Body of pancreas (tissue), 4 donors: ENCODE data around the gene NEDD4.

Source experiments
- CTCF ChIP-seq, 7 experiments: fragments of 450-650 bp in 4 of 7; fragments of 200-600 bp in 3 of 7; sonication (generic) in 3 of 7; IDR thresholded peaks; one replicate each; pipeline ENCODE4 v1.5.1; 2016 to 2019; ENCODE audit warnings: antibody characterized with exemption in 7 of 7
- POLR2A ChIP-seq, 3 donors: fragments of 450-650 bp; IDR thresholded peaks; one replicate each; pipeline ENCODE4 v1.6.1; 2016; ENCODE audit warnings: antibody characterized with exemption in 3 of 3, mild to moderate bottlenecking in 2 of 3

- TF ChIP-seq POLR2A (IDR thresholded peaks at IDR 0.05) (no peak), CTCF (IDR thresholded peaks at IDR 0.05) (no peak)
Measured at GRCh38 chr15:55778932-55779331, 214.5 kb downstream of the NEDD4 start.
